ENCODE results near the gene MPV17L2.

Gene MPV17L2

GRCh38 chr19:18229915-18230314, 36.9 kb downstream of the MPV17L2 start:
- H3K9me2 ChIP-seq (replicated peaks; ENCODE audit: control insufficient read depth, low read length): no peaks in the 10 kb centered on the region
- H3K4me2 ChIP-seq (ENCODE audit: low read length): no peak overlapping the region
- H3K27ac ChIP-seq (ENCODE audit: low read depth, low read length): no peak overlapping the region
- H3K36me3 ChIP-seq (ENCODE audit: control insufficient read depth, low read length): no peaks in the 10 kb centered on the region
- peaks cover 62% of the 10 kb centered on the region for H3K4me1 ChIP-seq (ENCODE audit: control insufficient read depth, low read length)
- TF ChIP-seq EZH2phosphoT487 (IDR thresholded peaks at IDR 0.05; ENCODE audit: borderline replicate concordance, low read length): no peak
- no peak for TF ChIP-seq CTCF (IDR thresholded peaks at IDR 0.05; ENCODE audit: low read depth, low read length, poor library complexity, severe bottlenecking)
- H4K20me1 ChIP-seq (ENCODE audit: control insufficient read depth, insufficient read depth, low read depth, low read length): peaks cover 4% of the 10 kb centered on the region; the same call in 1 of the 2 replicates
- H3K9me3 ChIP-seq (ENCODE audit: control insufficient read depth, insufficient read depth, low read length): no peaks in the 10 kb centered on the region
- H3F3A ChIP-seq (ENCODE audit: control insufficient read depth, insufficient read depth): peaks cover 11% of the 10 kb centered on the region
- H3K79me2 ChIP-seq (ENCODE audit: control insufficient read depth, low read length): no peaks in the 10 kb centered on the region
- H3K4me3 ChIP-seq (ENCODE audit: low read length): no peak overlapping the region
- peaks cover 33% of the 10 kb centered on the region for H3K27me3 ChIP-seq (ENCODE audit: control insufficient read depth, low read length)

- Histone ChIP-seq H3K9me2 (replicated peaks; ENCODE audit: control insufficient read depth, low read length) (no peaks in the 10 kb centered on the region), H3K4me3 (ENCODE audit: low read length) (peak overlapping the region; percentile 52), H3K4me2 (ENCODE audit: low read length) (peak overlapping the region; percentile 74), H3K79me2 (ENCODE audit: control insufficient read depth, low read length) (no peaks in the 10 kb centered on the region), H3K4me1 (ENCODE audit: control insufficient read depth, low read length) (peaks cover 50% of the 10 kb centered on the region), H3K27ac (ENCODE audit: low read depth, low read length) (peak overlapping the region; percentile 42), H4K20me1 (ENCODE audit: control insufficient read depth, insufficient read depth, low read depth, low read length) (no peaks in the 10 kb centered on the region), H3K9me3 (ENCODE audit: control insufficient read depth, insufficient read depth, low read length) (no peaks in the 10 kb centered on the region), H3K36me3 (ENCODE audit: control insufficient read depth, low read length) (no peaks in the 10 kb centered on the region), H3F3A (ENCODE audit: control insufficient read depth, insufficient read depth) (peaks cover 11% of the 10 kb centered on the region), H3K27me3 (ENCODE audit: control insufficient read depth, low read length) (peaks cover 27% of the 10 kb centered on the region)
- no peak for TF ChIP-seq EZH2phosphoT487 (IDR thresholded peaks at IDR 0.05; ENCODE audit: borderline replicate concordance, low read length)
Measured at GRCh38 chr19:18230941-18231734, 38.1 kb downstream of the MPV17L2 start.

- H3K4me2 ChIP-seq (ENCODE audit: low read length): peak overlapping the region; percentile 74
- no peaks in the 10 kb centered on the region for H3K9me3 ChIP-seq (ENCODE audit: control insufficient read depth, insufficient read depth, low read length)
- H3K4me3 ChIP-seq (ENCODE audit: low read length): peak overlapping the region; percentile 52
- H3K27me3 ChIP-seq (ENCODE audit: control insufficient read depth, low read length): peaks cover 30% of the 10 kb centered on the region
- no peak for TF ChIP-seq CTCF (IDR thresholded peaks at IDR 0.05; ENCODE audit: low read depth, low read length, poor library complexity, severe bottlenecking)
- TF ChIP-seq EZH2phosphoT487 (IDR thresholded peaks at IDR 0.05; ENCODE audit: borderline replicate concordance, low read length): no peak
- H3K79me2 ChIP-seq (ENCODE audit: control insufficient read depth, low read length): no peaks in the 10 kb centered on the region
- no peaks in the 10 kb centered on the region for H3K36me3 ChIP-seq (ENCODE audit: control insufficient read depth, low read length)
- peaks cover 50% of the 10 kb centered on the region for H3K4me1 ChIP-seq (ENCODE audit: control insufficient read depth, low read length)
- H3K27ac ChIP-seq (ENCODE audit: low read depth, low read length): peak overlapping the region; percentile 42
- no peaks in the 10 kb centered on the region for H3K9me2 ChIP-seq (replicated peaks; ENCODE audit: control insufficient read depth, low read length)
- peaks cover 11% of the 10 kb centered on the region for H3F3A ChIP-seq (ENCODE audit: control insufficient read depth, insufficient read depth)
- H4K20me1 ChIP-seq (ENCODE audit: control insufficient read depth, insufficient read depth, low read depth, low read length): no peaks in the 10 kb centered on the region
Measured at GRCh38 chr19:18231775-18232174, 38.8 kb downstream of the MPV17L2 start.

- Histone ChIP-seq H3K79me2 (ENCODE audit: control insufficient read depth, low read length) (no peaks in the 10 kb centered on the region), H3K9me3 (ENCODE audit: control insufficient read depth, insufficient read depth, low read length) (no peaks in the 10 kb centered on the region), H3K4me1 (ENCODE audit: control insufficient read depth, low read length) (peaks cover 41% of the 10 kb centered on the region), H3K4me3 (ENCODE audit: low read length) (peak overlapping the region; percentile 47), H3K36me3 (ENCODE audit: control insufficient read depth, low read length) (no peaks in the 10 kb centered on the region), H3K9me2 (replicated peaks; ENCODE audit: control insufficient read depth, low read length) (no peaks in the 10 kb centered on the region), H3K27ac (ENCODE audit: low read depth, low read length) (peak overlapping the region; percentile 35; the same call in 1 of the 2 replicates), H4K20me1 (ENCODE audit: control insufficient read depth, insufficient read depth, low read depth, low read length) (no peaks in the 10 kb centered on the region), H3K4me2 (ENCODE audit: low read length) (peak overlapping the region; percentile 74), H3K27me3 (ENCODE audit: control insufficient read depth, low read length) (peaks cover 30% of the 10 kb centered on the region), H3F3A (ENCODE audit: control insufficient read depth, insufficient read depth) (peaks cover 11% of the 10 kb centered on the region)
- TF ChIP-seq EZH2phosphoT487 (IDR thresholded peaks at IDR 0.05; ENCODE audit: borderline replicate concordance, low read length) (no peak), CTCF (IDR thresholded peaks at IDR 0.05; ENCODE audit: low read depth, low read length, poor library complexity, severe bottlenecking) (no peak)
Measured at GRCh38 chr19:18232540-18233223, 39.7 kb downstream of the MPV17L2 start.
